Measurements from ENCODE around the gene TPT1. TPM values are rescaled to one million over a fixed set of nuclear protein-coding genes. Genes with fewer than 3 reads are reported as not detected.
"Not testable (repeated sequence)": the region's sequence is repeated elsewhere in the genome, so short reads cannot be mapped to it uniquely, and the experiment has no call there.

The TPT1 gene
- total RNA-seq (2021) (1,957 and 1,963 TPM in 2 replicates), Bru-seq, nascent RNA (percentile 100 among the genes with signal in this experiment), BruChase-seq, experiment 1, labeled RNA remaining after a 2-hour chase (percentile 99 among the genes with signal in this experiment), BruChase-seq, experiment 2, labeled RNA remaining after a 6-hour chase (percentile 100 among the genes with signal in this experiment)
- long read RNA-seq, full-length matches to known transcripts, result 439 of 466 reads
- long read RNA-seq, partial matches to known transcripts, result 15 of 466 reads
- long read RNA-seq, other reads (novel, unspliced or antisense), result 12 of 466 reads

DNA sequence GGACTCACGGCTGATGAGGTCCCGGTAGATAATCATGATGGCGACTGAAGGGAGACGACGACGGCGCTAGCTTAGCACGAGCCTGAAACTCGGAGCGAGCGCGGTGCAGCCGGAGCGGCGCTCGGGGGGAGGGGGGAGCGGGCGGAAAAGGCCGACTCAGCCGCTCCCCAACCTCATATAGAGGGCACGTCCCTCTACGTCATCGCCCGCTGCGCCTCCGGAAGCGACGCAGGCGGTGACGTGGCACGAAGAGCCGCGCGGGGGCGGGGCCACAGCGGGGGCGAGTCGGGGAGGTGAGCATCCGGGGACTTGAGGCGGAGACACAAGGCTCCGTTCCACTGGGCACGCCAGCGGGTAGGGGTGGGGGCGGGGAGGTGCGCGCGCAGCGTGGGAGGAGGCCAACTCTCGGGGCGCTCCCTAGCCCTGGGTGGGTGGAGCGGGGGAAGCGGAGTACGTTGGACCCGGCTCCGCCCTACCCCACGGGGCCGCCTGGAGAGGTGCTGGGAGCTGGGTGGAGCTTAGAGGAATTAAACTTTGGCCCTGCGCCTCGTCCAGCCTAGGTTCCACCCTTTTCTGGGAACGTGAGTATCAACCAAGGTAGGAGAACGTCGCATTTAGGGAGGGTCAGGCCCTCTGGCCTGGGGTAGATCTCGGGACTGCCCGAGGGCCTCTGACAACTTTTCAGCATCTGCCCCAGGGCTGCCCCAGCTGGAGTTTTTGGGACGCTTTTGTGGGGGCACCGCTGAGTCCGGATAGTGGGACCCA is at the start of gene TPT1:
TPT1 (minus strand) TSS at position 150 of the 765 bp plus-strand sequence; CDS start at position 36, 114 bp downstream.
- Histone ChIP-seq H3K27me3 (replicated peaks; ENCODE audit: insufficient read depth, low read depth, low read length, poor library complexity) (no peaks in the 10 kb centered on the region), H3K4me1 (ENCODE audit: insufficient read depth, low read length, poor library complexity, severe bottlenecking) (peaks cover 34% of the 10 kb centered on the region), H3K9me3 (ENCODE audit: low read depth, low read length, poor library complexity, severe bottlenecking) (no peaks in the 10 kb centered on the region), H3K36me3 (ENCODE audit: insufficient read depth, low read length, poor library complexity, severe bottlenecking) (peaks cover 53% of the 10 kb centered on the region), H3K27ac (ENCODE audit: low read depth, low read length, poor library complexity, severe bottlenecking) (peak within 1 kb of the TSS; percentile 100), H3K4me3 (ENCODE audit: low read depth, low read length, poor library complexity, severe bottlenecking) (peak within 1 kb of the TSS; percentile 99)
- TF ChIP-seq EZH2 (IDR thresholded peaks at IDR 0.05; ENCODE audit: borderline replicate concordance, low read depth, low read length, poor library complexity, severe bottlenecking), result no peak
- no peak for TF ChIP-seq CTCF (conservative IDR thresholded peaks at IDR 0.05; ENCODE audit: low read depth, low read length)
- peak; percentile 99 for DNase-seq (ENCODE audit: low spot score)
- no TSS peak for BruUV-seq (replicated peaks)
- CTCF ChIA-PET, result interaction anchor here (0.6 kb wide), 2 partner anchors 30 to 294 kb away, joined by 3 to 10 read pairs; no protein-coding TSS in a partner anchor
- intact Hi-C loops (cut with micrococcal nuclease; ENCODE audit: unreplicated experiment), result no loop called here
- POLR2A ChIA-PET (ENCODE audit: low non-redundant PET), result interaction anchor here (0.6 to 1.3 kb wide), 7 partner anchors 9 to 264 kb away, joined by 3 to 10 read pairs (median 4); no protein-coding TSS in a partner anchor

GRCh38 chr13:45390348-45390747 is 49.4 kb upstream of the TPT1 start:
- H3K4me1 ChIP-seq (ENCODE audit: insufficient read depth, low read length, poor library complexity, severe bottlenecking); POLR2A ChIA-PET (ENCODE audit: low non-redundant PET); H3K27me3 ChIP-seq (replicated peaks; ENCODE audit: insufficient read depth, low read depth, low read length, poor library complexity); H3K9me3 ChIP-seq (ENCODE audit: low read depth, low read length, poor library complexity, severe bottlenecking); BruUV-seq (replicated peaks); H3K4me3 ChIP-seq (ENCODE audit: low read depth, low read length, poor library complexity, severe bottlenecking); DNase-seq (ENCODE audit: low spot score); CTCF ChIA-PET; intact Hi-C loops (cut with micrococcal nuclease; ENCODE audit: unreplicated experiment); H3K27ac ChIP-seq (ENCODE audit: low read depth, low read length, poor library complexity, severe bottlenecking): not testable (repeated sequence)
- peaks cover 10% of the 10 kb centered on the region for H3K36me3 ChIP-seq (ENCODE audit: insufficient read depth, low read length, poor library complexity, severe bottlenecking)

- CTCF ChIA-PET, result interaction anchor here (0.8 kb wide), 1 partner anchor 19 kb away, joined by 3 read pairs; no protein-coding TSS in a partner anchor
- no peaks in the 10 kb centered on the region for H3K4me1 ChIP-seq (ENCODE audit: insufficient read depth, low read length, poor library complexity, severe bottlenecking)
- POLR2A ChIA-PET (ENCODE audit: low non-redundant PET), result no interaction called here
- TF ChIP-seq EZH2 (IDR thresholded peaks at IDR 0.05; ENCODE audit: borderline replicate concordance, low read depth, low read length, poor library complexity, severe bottlenecking) (no peak), CTCF (conservative IDR thresholded peaks at IDR 0.05; ENCODE audit: low read depth, low read length) (no peak)
- peaks cover 6% of the 10 kb centered on the region for H3K36me3 ChIP-seq (ENCODE audit: insufficient read depth, low read length, poor library complexity, severe bottlenecking)
- intact Hi-C loops (cut with micrococcal nuclease; ENCODE audit: unreplicated experiment), result no loop called here
- BruUV-seq (replicated peaks), result no TSS peak
- H3K27ac ChIP-seq (ENCODE audit: low read depth, low read length, poor library complexity, severe bottlenecking), result no peak overlapping the region
- no peaks in the 10 kb centered on the region for H3K9me3 ChIP-seq (ENCODE audit: low read depth, low read length, poor library complexity, severe bottlenecking)
- DNase-seq (ENCODE audit: low spot score), result no peak
- H3K4me3 ChIP-seq (ENCODE audit: low read depth, low read length, poor library complexity, severe bottlenecking), result no peak overlapping the region
- no peaks in the 10 kb centered on the region for H3K27me3 ChIP-seq (replicated peaks; ENCODE audit: insufficient read depth, low read depth, low read length, poor library complexity)
These were observed 47.7 kb upstream of the TPT1 start for GRCh38 chr13:45388664-45389063.

GRCh38 chr13:45386892-45387575 is 46.1 kb upstream of the TPT1 start:
- intact Hi-C loops (cut with micrococcal nuclease; ENCODE audit: unreplicated experiment); H3K4me1 ChIP-seq (ENCODE audit: insufficient read depth, low read length, poor library complexity, severe bottlenecking); DNase-seq (ENCODE audit: low spot score); POLR2A ChIA-PET (ENCODE audit: low non-redundant PET); H3K9me3 ChIP-seq (ENCODE audit: low read depth, low read length, poor library complexity, severe bottlenecking); H3K27ac ChIP-seq (ENCODE audit: low read depth, low read length, poor library complexity, severe bottlenecking); H3K36me3 ChIP-seq (ENCODE audit: insufficient read depth, low read length, poor library complexity, severe bottlenecking); H3K4me3 ChIP-seq (ENCODE audit: low read depth, low read length, poor library complexity, severe bottlenecking); BruUV-seq (replicated peaks); H3K27me3 ChIP-seq (replicated peaks; ENCODE audit: insufficient read depth, low read depth, low read length, poor library complexity); CTCF ChIA-PET: not testable (repeated sequence)
